Measurements from ENCODE around the gene PDK2.

PDK2 gene

GRCh38 chr17:50112694-50113093, 17.5 kb downstream of the PDK2 start:
- TF ChIP-seq FOXM1 (IDR thresholded peaks at IDR 0.05; ENCODE audit: borderline replicate concordance) = no peak
- TF ChIP-seq NFRKB (IDR thresholded peaks at IDR 0.05) = no peak
- no peak for TF ChIP-seq FOXA1 (IDR thresholded peaks at IDR 0.05)
- TF ChIP-seq PKNOX1 (IDR thresholded peaks at IDR 0.05) = no peak
- TF ChIP-seq FOXK2 (IDR thresholded peaks at IDR 0.05) = no peak
- no peak for TF ChIP-seq LEF1 (IDR thresholded peaks at IDR 0.05; ENCODE audit: borderline replicate concordance)
- no peak for TF ChIP-seq L3MBTL2 (conservative IDR thresholded peaks at IDR 0.05)
- TF ChIP-seq SP1 (IDR thresholded peaks at IDR 0.05) = no peak
- no peak for TF ChIP-seq CTBP1 (IDR thresholded peaks at IDR 0.05; ENCODE audit: borderline replicate concordance)
- TF ChIP-seq ARNT (IDR thresholded peaks at IDR 0.05) = no peak
- TF ChIP-seq HDGF (IDR thresholded peaks at IDR 0.05; ENCODE audit: borderline replicate concordance) = no peak
- no peak for TF ChIP-seq TARDBP (IDR thresholded peaks at IDR 0.05)
- no peak for TF ChIP-seq SUZ12 (IDR thresholded peaks at IDR 0.05)
- no peak for TF ChIP-seq ELF4 (IDR thresholded peaks at IDR 0.05)
- CTCF ChIA-PET = interaction anchor here (1.2 to 2.3 kb wide), 2 partner anchors 19 to 48 kb away, joined by 4 to 9 read pairs; no protein-coding TSS in a partner anchor
- POLR2A ChIA-PET = interaction anchor here (2.0 to 2.9 kb wide), 2 partner anchors 11 to 49 kb away, joined by 5 to 14 read pairs; no protein-coding TSS in a partner anchor
- no peak for DNase-seq (ENCODE audit: extremely low spot score)

- ChIA-PET POLR2A (interaction anchor here (1.0 to 2.9 kb wide), 3 partner anchors 10 to 48 kb away, joined by 3 to 15 read pairs (median 14); no protein-coding TSS in a partner anchor), CTCF (interaction anchor here (0.6 to 2.5 kb wide), 13 partner anchors 10 to 64 kb away, joined by 4 to 17 read pairs (median 6); partner anchors contain the start of gene PPP1R9B)
- no peak for DNase-seq (ENCODE audit: extremely low spot score)
- no peak for TF ChIP-seq ELF4 (IDR thresholded peaks at IDR 0.05)
- no peak for TF ChIP-seq PKNOX1 (IDR thresholded peaks at IDR 0.05)
- TF ChIP-seq FOXA1 (IDR thresholded peaks at IDR 0.05) = no peak
- TF ChIP-seq LEF1 (IDR thresholded peaks at IDR 0.05; ENCODE audit: borderline replicate concordance) = no peak
- no peak for TF ChIP-seq FOXM1 (IDR thresholded peaks at IDR 0.05; ENCODE audit: borderline replicate concordance)
- no peak for TF ChIP-seq HDGF (IDR thresholded peaks at IDR 0.05; ENCODE audit: borderline replicate concordance)
- no peak for TF ChIP-seq NFRKB (IDR thresholded peaks at IDR 0.05)
- no peak for TF ChIP-seq SUZ12 (IDR thresholded peaks at IDR 0.05)
- TF ChIP-seq FOXK2 (IDR thresholded peaks at IDR 0.05) = no peak
- no peak for TF ChIP-seq ARNT (IDR thresholded peaks at IDR 0.05)
Observed at GRCh38 chr17:50113624-50114320, 18.6 kb downstream of the PDK2 start.

- CTCF ChIA-PET = interaction anchor here (0.6 to 2.5 kb wide), 16 partner anchors 9 to 233 kb away, joined by 3 to 17 read pairs (median 5); partner anchors contain the start of gene PPP1R9B
Observed at GRCh38 chr17:50114401-50114800, 19.2 kb downstream of the PDK2 start.

GRCh38 chr17:50114849-50115357, 19.8 kb downstream of the PDK2 start:
- TF ChIP-seq ELF4 (IDR thresholded peaks at IDR 0.05) = no peak
- no peak for TF ChIP-seq FOXK2 (IDR thresholded peaks at IDR 0.05)
- TF ChIP-seq FOXA1 (IDR thresholded peaks at IDR 0.05) = no peak
- TF ChIP-seq SUZ12 (IDR thresholded peaks at IDR 0.05) = no peak
- TF ChIP-seq NFRKB (IDR thresholded peaks at IDR 0.05) = no peak
- no peak for TF ChIP-seq ARNT (IDR thresholded peaks at IDR 0.05)
- no peak for TF ChIP-seq TARDBP (IDR thresholded peaks at IDR 0.05)
- TF ChIP-seq FOXM1 (IDR thresholded peaks at IDR 0.05; ENCODE audit: borderline replicate concordance) = no peak
- TF ChIP-seq LEF1 (IDR thresholded peaks at IDR 0.05; ENCODE audit: borderline replicate concordance) = no peak
- no peak for TF ChIP-seq L3MBTL2 (conservative IDR thresholded peaks at IDR 0.05)
- TF ChIP-seq PKNOX1 (IDR thresholded peaks at IDR 0.05) = no peak
- no peak for TF ChIP-seq CTBP1 (IDR thresholded peaks at IDR 0.05; ENCODE audit: borderline replicate concordance)
- TF ChIP-seq HDGF (IDR thresholded peaks at IDR 0.05; ENCODE audit: borderline replicate concordance) = no peak
- no peak for TF ChIP-seq BHLHE40 (IDR thresholded peaks at IDR 0.05; ENCODE audit: borderline replicate concordance)
- no peak for TF ChIP-seq ZNF384 (IDR thresholded peaks at IDR 0.05)
- no peak for TF ChIP-seq SP1 (IDR thresholded peaks at IDR 0.05)
- ChIA-PET CTCF (interaction anchor here (0.6 to 2.5 kb wide), 16 partner anchors 8 to 232 kb away, joined by 3 to 17 read pairs (median 4); partner anchors contain the start of gene PPP1R9B), POLR2A (interaction anchor here (0.7 to 2.9 kb wide), 5 partner anchors 9 to 47 kb away, joined by 3 to 15 read pairs (median 8); no protein-coding TSS in a partner anchor)
- DNase-seq (ENCODE audit: extremely low spot score) = peak; percentile 70

More at GRCh38 chr17:50114401-50114800, 19.2 kb downstream of the PDK2 start:
- POLR2A ChIA-PET = interaction anchor here (1.0 to 2.9 kb wide), 4 partner anchors 9 to 47 kb away, joined by 3 to 15 read pairs (median 11); no protein-coding TSS in a partner anchor
- TF ChIP-seq HDGF (IDR thresholded peaks at IDR 0.05; ENCODE audit: borderline replicate concordance) (no peak), L3MBTL2 (conservative IDR thresholded peaks at IDR 0.05) (no peak)
- DNase-seq (ENCODE audit: extremely low spot score) = no peak

GRCh38 chr17:50115756-50116155, 20.6 kb downstream of the PDK2 start:
- TF ChIP-seq SUZ12 (IDR thresholded peaks at IDR 0.05) (no peak), ZNF384 (IDR thresholded peaks at IDR 0.05) (no peak), PKNOX1 (IDR thresholded peaks at IDR 0.05) (no peak), L3MBTL2 (conservative IDR thresholded peaks at IDR 0.05) (no peak), FOXA1 (IDR thresholded peaks at IDR 0.05) (no peak), ARNT (IDR thresholded peaks at IDR 0.05) (no peak), HDGF (IDR thresholded peaks at IDR 0.05; ENCODE audit: borderline replicate concordance) (no peak), LEF1 (IDR thresholded peaks at IDR 0.05; ENCODE audit: borderline replicate concordance) (no peak), SP1 (IDR thresholded peaks at IDR 0.05) (no peak), CTBP1 (IDR thresholded peaks at IDR 0.05; ENCODE audit: borderline replicate concordance) (no peak)
- ChIA-PET POLR2A (interaction anchor here (0.7 to 2.9 kb wide), 4 partner anchors 8 to 46 kb away, joined by 3 to 15 read pairs (median 11); no protein-coding TSS in a partner anchor), CTCF (interaction anchor here (1.0 to 2.5 kb wide), 4 partner anchors 8 to 46 kb away, joined by 3 to 17 read pairs (median 10); no protein-coding TSS in a partner anchor)
- DNase-seq (ENCODE audit: extremely low spot score) = no peak

Data from HEK293T (cell line).